ENCODE measurements around the gene TEN1.
"Not testable (repeated sequence)": the region's sequence is repeated elsewhere in the genome, so short reads cannot be mapped to it uniquely, and the experiment has no call there.

The TEN1 gene, protein sequence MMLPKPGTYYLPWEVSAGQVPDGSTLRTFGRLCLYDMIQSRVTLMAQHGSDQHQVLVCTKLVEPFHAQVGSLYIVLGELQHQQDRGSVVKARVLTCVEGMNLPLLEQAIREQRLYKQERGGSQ

DNA sequence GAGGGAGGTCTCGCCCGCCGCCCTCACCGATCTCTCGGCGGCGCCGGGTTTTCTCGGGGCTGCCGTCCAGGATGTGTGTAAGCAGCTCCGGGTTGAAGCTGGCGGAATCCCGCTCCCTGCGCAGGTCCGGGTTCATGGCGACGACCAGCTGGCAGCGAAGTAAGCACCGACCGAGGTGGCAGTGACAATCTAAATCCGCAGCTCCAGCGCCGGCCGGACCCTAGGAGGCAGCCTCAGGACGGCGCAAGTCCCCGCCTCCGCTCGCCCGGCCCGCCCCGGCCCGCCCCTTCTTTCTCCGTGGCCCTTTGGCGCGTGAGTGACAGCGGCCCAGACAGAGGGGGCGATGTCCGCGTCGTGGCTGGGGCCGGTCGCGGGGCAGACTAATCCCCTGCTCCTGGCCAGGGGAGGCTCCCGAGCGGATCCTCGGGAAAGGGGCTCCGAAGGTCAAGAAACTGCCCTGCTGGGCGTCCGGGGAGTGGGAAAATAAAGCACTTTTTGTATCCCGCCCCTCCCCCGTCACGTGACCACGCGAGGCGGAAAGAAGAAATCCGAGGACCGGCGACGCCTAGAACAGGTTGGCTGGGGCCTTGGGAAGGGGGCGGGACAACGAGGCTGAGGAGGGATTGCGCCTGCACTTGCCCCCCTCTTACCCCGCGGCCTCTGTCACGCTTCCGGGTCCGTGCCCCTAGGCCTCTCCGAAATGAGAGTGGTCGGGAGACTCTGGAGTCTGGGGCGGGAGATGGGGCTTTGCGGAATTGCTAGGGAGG, at the start of gene TEN1, which contains the start of gene ACOX1:
Gene TEN1 (plus strand): TSS at position 303 of the 767 bp plus-strand sequence. CDS start 6,953 bp downstream, outside the sequence.
Gene ACOX1 (minus strand): TSS at position 229 of the 767 bp plus-strand sequence. CDS start 93 bp downstream, at position 136.
- peak; percentile 90 for DNase-seq

DNA sequence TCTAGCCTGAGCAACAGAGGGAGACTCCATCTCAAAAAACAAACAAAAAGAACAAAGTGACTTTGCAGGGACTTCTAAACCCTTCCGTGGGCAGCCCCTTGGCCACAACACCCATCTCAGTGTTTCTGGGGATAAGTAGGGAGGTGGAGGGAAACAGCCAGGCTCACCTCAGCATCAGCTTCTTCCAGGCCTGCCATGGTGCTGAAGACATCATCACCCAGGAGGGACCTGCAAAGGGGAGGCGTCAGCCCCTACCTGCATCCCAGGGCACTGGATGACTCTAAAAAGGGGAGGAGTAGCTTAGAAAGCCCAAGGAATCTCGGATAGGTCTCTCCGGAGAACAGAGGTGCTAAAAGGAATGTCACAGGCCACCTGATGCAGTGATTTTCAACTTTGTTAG, 48.0 kb upstream of the TEN1 start:
- DNase-seq: no peak

DNA sequence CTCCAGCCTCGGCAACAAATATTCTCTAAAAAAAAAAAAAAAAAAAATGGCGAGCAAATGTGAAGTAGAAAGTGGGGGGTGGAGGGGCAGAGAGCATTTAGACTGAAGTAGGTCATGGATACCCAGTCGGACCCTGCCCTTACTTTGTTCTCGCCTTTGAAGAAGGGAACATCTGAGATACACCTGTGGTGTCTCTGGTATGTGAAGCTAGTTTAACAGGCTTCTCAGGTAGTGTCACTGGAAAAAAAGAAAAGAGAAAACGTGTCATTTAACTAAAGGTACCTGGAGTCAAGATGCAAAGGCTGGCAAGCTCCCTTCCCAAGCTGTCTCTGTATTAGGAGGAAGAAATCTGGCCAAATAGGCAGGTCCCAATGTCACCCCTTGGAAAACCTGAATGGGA, 46.2 kb upstream of the TEN1 start:
- no peak for DNase-seq

GRCh38 chr17:75933808-75934207, 45.2 kb upstream of the TEN1 start:
- no peak for DNase-seq

- no peak for DNase-seq
These were observed 41.4 kb upstream of the TEN1 start for GRCh38 chr17:75937652-75938051.

GRCh38 chr17:75940727-75941441, 38.2 kb upstream of the TEN1 start, which contains the start of gene FBF1:
Gene FBF1 (minus strand): TSS chr17:75941042. CDS start chr17:75938149, 2,893 bp downstream.
- peak; percentile 94 for DNase-seq

DNA sequence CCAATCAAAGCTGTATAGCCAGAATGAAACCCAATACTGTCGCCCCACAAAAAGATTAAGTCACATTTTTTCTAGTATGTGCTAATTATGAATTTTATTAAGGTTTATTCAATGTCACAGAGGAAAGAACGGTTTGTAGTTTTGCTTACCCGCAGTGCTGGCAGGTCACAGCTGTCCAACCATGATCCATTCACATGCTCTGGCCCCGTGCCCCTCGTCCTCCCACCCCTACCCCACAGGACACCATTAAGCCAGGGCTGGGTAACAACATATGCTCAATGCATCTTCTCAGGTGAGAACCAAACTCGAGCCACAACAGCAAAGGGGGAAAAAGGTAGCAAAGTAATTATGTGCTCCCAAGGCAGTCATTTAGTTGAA, 37.6 kb upstream of the TEN1 start:
- DNase-seq: no peak

GRCh38 chr17:75942473-75942872, 36.6 kb upstream of the TEN1 start:
- no peak for DNase-seq

DNA sequence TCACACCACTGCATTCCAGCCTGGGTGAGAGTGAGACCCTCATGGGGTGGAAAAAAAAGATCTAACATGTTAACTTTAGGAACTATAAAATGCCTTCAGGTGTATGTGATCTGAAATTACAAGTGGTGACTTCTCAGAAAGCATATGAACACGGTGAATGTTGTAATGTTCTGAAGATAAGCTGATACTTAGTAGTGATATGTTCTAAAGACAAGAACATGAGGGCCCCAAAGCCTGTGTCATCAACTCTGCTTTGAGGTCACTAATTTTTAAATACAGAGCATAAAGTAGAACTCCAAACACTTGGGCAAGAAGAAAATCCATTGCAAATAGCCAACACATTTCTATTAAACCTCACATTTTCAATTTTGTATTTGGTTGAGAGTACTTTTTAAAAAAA, 35.5 kb upstream of the TEN1 start:
- no peak for DNase-seq

- DNase-seq: no peak
These were observed 33.8 kb upstream of the TEN1 start for GRCh38 chr17:75945211-75945610.

DNA sequence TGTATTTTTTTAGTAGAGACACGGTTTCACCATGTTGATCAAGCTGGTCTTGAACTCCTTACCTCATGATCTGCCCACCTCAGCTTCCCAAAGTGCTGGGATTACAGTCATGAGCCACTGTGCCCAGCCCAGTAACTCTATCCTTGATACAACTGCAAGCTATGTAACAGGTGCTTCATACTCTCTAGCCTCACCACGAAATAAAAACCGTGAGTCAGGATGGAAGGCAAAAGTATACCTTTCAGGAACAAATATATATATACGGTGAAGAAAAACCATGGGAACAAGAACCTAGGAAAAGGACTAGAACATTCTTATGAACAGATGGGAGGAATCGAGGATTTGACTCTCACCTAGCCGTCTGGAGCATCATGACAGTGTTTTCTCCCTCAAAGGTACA, 28.6 kb upstream of the TEN1 start:
- no peak for DNase-seq

DNA sequence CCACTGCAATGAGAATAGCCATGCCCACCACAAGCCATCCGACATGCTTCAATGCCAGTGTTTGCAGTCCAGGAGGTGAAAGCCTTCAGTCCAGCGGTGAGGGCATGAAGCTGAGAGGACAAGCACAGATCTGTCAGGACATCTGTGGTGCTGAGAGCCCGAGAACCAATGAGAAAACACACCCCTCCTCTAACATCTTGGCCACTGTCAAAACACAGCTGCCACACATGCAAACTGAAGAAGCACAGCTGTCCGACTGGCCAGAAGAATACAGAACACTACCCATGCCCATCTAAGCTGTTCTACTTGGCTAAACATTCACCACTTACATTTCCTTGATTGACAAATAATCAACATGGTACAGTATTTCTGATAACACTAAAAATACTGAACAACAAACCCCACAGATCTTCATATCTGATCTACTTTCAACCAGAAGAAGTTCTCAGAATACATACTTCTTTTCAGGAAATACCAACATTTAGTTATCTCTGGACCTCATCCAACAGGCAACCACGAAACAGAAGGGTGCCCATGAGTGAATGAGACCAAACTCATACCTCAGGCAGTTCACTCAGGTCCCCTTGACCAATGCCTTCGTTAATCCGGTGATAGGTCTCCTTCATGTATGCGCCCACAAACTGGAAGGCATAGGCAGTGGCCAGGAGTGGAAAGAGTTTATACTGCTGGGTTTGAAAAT, 28.0 kb upstream of the TEN1 start:
- DNase-seq: no peak

DNA sequence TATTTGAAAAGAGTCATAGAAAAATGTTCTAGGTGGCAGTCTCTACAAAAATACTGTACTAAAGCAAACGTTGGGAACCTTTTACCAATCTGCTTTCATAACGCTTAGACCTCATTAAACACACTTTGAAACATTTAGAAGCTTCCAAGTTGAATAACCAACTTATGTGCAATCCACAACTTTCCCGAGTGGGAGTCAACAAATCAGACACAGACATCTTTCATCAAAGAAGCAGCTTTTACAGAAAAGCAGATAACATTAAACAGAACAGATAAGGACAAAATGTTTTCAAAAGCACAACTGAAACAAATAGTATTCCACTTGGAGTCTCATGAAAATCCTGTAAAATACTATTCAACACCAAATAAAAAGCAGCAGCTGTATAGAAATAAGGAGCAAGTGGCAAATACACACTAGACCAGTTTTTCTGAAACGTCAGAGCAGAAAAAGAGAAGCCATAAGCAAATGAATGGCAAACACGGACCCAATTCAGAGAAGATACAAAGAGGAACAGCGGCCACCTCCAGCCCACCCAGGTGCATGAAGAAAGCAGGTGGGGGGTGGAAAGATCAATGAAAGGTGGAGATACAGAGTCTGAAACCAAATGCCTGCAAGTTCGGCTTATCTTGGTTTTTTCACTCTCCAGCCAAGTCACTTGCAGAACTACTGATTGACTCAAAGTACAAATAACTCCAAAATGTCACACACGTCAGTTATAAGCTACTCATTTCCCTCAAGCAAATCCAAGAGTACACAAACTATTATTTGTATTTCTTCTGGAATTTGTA, 19.8 kb upstream of the TEN1 start:
- DNase-seq: no peak

DNA sequence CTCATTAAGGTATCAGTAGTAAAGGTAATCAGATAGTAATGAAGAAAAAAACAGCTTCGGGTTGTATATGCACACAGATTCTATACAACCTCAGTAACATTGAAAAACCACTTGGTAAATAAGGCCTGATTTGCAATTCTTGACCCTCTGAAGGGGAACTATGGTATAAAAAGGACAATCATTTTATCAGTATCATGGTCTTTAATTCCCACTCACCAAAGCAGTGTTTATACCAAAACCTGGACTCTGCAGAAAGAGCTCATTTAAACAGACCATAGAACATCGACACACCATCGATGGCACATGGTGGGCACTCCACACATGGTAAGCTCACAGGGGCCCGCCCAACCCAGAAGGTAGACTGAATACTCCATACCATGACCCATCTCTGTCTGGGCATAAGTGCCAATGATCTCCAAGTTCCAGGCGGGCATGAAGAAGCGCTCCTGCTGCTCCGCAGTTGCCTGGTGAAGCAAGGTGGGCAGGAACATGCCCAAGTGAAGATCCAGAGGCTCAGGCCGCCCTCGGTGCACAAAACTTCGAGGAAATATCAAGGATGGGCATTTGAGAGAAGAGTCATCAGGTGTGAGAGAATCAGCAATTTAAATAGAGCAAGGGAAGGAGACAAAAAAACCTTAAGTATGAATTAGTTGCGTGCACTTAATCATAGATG, 19.1 kb upstream of the TEN1 start:
- DNase-seq: no peak

- no peak for DNase-seq
These were observed 13.6 kb upstream of the TEN1 start for GRCh38 chr17:75965468-75965867.

DNA sequence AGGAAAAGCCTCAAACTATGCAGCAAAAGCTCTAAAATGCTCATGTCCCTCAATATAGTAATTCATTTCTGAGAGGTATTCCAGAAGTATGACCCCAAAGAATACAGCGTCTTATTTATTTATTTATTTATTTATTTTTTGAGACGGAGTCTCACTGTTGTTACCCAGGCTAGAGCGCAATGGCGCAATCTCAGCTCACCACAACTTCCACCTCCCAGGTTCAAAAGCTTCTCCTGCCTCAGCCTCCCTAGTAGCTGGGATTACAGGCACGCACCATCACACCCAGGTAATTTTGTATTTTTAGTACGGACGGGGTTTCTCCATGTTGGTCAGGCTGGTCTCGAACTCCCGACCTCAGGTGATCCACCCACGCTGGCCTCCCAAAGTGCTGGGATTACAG, 10.0 kb upstream of the TEN1 start:
- not testable (repeated sequence) for DNase-seq

DNA sequence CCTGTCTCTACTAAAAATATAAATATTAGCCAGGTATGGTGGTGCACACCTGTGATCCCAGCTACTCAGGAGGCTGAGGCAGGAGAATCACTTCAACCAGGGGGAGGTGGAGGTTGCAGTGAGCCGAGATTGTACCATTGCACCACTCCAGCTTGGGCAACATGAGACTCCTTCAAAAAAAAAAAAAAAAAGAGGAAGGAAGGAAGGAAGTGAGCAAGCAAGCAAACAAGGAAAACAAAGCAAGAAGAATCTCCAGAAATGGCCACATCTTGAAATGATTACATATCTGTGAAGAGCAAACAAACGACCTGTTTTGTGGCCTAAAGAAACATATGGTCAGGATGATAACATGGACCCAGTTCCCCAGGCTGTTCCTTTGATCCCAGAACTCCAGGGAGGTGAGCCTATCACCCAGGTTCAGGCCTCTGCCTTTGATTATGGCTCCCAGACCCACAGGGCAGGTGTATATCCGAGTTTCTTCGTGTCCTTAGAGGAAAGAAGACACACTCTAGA, 9.0 kb upstream of the TEN1 start:
- DNase-seq: no peak

GRCh38 chr17:75970626-75971025, 8.4 kb upstream of the TEN1 start:
- DNase-seq: no peak

GRCh38 chr17:75975187-75975586, 3.9 kb upstream of the TEN1 start:
- DNase-seq: not testable (repeated sequence)

DNA sequence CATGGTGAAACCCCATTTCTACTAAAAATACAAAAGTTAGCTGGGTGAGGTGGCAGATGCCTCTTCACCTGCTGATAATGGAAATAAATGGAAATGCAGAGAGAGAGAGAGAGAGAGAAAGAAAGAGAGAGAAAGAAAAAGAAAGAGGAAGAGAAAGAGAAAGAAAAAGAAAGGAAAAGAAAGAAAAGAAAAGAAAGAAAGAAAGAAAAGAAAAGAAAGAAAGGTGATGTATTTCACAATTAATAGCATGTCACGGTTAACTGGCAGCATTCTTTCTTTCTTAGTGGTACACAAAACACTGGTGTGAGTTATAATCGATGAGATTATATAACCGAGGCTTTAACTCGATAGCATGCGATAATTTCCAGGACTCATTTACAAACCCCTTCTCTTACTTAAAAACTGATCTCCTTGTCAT, 3.3 kb upstream of the TEN1 start:
- no peak for DNase-seq

- DNase-seq: no peak
These were observed 2.7 kb upstream of the TEN1 start for GRCh38 chr17:75976175-75976848.
